SHP77 treated with DMSO at 0.1 percent for 48 hours (cell line): Measurements from ENCODE around the gene DRC1.

Experiments
- DNase-seq: peaks from one replicate; lab custom pipeline; 2025; lab: John Stamatoyannopoulos, UW

DRC1 gene

DNA sequence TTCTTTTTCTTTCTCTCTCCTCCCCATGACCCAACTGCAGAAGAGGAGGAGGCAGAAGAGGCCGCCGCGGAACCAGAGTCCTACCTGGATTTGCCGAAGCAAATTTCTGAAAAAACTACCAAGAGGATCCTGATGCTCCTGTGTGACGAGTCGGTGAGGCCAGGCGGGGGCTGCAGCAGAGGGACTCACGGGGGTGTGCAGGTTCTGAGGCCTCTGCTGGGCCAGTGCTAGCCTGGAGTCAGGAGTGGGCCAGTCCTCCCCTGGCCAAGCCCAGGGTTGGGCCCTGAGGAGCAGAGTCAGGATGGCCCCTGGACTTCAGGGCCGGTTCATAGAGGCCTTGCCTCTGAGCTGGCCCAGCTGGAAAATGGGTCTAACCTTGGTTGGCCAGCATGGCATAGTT is 46.9 kb downstream of the DRC1 start:
- no peak for DNase-seq

DNA sequence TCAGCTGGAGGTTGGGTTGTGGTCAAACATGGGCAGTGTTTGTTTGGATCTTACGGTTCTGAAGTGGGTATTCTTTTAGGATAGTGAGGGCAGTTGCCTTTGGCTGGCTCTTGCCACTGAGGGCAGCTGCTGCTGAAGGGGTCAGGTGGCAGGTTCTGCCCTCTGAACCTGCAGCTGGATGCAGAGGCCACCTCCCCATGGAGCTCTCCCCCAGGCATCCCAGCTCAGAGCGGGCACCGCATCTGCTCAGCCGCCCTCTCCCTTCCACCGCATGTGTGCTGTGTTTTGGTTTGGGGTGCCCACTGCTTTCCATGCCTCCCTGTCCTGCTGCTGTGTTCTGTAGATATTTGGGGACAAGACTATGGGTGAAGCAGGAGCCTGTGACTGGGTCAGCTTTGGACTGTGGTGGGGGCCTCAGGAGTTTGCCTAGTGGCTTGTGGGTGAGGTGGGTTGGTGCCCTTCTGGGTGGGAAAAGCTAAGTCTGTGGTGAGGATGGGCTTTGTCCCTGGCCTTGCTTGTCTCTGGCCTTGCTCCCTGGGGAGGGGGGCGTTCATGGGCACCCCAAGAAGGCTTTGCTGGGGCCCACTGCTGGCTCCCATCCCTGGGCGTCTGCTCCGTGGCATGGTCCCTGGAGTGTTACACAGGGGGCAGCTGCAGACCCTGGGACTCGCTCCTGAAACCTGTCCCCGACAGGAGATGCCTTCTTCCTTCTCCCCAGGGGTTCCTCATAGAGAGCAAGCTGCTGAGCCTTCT is 47.7 kb downstream of the DRC1 start:
- DNase-seq: no peak

DNA sequence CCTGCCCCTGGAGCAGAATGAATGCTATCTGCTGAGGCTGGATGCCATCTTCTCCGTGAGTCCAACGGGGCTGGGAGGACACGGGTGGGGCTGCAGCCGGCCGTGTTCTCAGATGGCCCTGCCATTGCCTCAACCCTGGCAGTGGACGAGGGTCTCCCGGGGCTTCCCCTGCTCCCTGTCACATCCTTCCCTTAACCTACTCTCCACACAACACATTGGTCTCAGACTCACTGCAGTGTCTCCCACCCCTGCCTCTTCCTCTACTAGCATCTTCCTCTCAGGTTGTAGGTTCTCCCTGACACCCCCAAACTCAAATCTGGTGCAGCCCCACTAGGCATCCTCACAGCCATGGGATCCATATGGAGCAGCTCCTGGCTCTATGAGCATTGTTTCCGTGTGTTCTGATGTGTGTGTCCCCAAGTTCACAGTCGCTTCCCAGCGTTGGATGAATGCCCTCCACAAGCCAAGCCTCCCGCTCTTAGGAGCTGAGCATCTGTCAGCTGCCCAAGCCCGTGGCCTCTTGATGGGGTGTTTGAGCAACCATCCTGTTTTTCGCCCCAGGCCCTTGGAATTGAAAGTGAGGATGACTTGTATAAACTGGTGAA is 48.4 kb downstream of the DRC1 start:
- DNase-seq: no peak

DNA sequence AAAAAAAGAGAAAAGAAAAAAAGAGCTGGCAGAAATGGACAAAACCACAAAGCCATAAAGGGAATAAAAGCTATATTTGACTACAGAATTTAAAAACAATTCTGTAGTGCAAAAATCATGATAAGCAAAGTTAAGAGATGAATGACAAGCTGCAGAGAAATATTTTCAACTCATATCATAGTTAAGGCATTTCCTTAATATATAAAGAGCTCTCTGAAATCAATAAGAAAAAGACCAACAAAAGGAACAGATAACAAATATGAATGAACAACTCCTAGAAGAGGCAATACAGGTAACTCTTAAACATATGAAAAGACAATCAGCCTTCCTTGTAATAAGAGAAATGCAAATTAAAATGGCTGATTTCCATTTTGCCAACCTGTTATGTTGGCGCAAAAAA is 50.0 kb downstream of the DRC1 start:
- DNase-seq: no peak

DNA sequence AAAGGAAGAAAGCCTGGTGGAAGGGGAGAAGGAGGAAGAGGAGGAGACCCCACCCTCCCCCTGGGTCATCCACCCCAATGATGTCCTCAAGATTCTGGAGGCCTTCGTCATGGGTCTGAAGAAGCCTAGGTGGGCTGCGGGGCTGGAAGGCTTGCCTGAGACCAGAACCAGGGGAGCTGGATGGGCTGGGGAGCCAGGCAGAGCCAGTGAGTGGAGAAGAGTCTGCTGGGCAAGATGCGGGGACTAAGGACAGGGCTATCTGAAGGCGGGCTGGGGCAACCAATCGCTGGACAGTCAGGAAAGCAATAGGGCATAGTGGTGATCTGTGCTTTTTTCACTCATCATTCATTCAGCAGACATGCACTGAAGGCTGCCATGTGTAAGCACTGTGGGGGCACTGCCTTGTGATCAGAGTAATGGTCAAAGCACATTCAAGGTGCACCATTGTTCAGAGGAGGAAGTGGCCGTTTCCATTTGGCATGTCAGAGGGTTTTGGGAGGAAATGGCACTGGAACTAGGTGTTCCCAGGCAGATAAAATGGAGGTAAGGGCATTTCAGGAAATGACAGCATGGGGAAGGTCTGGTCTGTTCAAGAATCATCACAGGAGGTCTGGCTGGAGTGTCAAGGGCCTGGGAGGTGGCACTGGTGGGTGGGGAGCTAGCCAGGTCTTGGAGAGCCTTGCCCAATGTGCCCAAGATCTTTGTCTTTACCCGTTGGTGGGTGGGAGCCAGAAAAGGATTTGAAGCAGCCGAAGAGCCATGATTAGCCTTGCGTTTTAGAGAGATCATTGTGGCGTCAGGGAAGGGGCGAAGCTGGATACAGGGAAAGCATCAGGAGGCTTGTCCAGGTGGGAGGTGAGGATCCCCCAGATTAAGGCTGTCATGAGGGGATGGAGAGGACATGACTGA is 52.0 kb downstream of the DRC1 start:
- DNase-seq: no peak

DNA sequence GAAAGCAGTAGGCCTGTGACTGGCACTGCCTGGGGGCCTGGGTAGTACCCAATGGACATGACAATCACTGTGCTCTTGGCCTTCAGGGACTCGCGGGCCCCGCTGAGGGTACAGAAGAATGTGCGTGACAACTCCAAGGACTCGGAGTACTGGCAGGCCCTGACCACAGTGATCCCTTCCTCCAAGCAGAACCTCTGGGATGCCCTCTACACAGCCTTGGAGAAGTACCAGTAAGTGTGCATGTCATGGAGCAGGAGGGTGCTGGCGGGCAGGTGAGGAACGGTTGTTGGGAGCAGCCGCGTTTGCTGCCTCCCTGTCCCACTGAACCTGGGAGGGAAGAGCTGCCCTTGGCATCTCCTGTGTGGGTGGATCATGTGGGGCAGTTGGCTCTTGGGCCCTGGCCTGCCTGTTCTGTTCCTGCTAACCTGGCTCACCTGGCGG is 52.9 kb downstream of the DRC1 start:
- no peak for DNase-seq

DNA sequence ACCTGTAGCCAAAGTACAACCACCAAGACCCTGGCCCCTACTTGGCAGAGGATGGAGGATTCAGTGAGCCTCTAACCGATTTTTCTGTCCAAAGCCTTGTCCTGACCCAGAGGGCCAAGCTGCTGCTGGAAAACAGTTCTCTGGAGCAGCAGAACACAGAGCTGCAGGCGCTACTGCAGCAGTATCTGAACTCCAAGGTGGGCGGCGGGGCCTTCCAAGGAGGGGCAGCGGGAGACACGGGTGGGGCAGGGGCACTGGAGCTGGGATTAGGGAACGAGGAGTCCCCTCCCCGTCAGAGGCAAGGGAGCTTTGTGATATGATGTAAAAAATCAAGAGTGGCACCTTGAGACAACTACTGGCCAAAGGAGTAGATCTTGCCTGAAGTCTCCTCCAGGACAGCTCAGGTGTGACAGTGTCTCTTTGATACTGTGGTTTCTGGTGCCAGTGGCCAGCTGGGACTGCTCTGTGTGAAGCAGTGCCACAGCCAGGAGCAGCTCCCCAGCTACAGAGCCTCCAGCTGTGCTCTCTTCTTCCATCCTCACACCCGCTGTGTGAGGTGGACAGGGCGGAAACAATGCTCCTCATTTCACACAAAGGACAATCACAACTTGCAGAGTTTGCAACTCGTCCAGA is 53.4 kb downstream of the DRC1 start:
- DNase-seq: no peak

DNA sequence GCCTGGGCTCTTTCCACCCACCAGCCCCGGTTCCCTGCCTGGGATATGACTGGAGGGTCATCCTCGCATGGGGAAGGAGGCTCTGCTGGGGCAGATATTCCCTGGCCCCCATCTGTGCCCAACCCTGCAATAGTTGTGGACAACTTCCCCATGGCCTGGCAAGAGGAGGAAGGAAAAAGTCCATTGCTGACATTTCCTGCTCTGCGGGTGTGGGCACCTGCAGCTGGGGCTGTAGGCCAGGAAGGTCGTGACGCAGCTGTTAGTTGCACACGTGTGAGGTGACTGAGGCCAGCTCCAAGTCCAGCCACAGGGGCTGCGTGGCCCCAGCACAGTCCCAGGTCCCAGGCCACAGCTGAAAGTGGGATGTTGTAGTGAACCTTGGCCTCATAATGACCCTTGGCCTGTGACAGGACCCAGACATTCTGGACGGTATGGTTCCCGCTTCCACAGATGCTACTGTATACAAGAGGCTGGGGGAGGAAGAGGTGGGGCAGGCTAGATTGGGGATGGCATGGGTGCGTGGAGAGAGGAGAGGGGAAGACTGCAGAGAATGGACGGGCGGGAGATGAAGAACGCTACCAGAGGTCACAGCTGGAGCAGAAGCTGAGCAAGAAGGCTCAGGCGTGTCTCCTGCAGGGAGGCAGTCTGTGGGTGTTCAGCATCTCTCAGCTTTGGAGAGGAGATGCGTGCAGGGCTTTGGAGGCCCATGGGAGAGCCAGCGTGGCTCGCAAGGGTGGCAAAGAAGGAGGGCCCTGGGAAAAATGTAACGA is 54.1 kb downstream of the DRC1 start:
- no peak for DNase-seq

DNA sequence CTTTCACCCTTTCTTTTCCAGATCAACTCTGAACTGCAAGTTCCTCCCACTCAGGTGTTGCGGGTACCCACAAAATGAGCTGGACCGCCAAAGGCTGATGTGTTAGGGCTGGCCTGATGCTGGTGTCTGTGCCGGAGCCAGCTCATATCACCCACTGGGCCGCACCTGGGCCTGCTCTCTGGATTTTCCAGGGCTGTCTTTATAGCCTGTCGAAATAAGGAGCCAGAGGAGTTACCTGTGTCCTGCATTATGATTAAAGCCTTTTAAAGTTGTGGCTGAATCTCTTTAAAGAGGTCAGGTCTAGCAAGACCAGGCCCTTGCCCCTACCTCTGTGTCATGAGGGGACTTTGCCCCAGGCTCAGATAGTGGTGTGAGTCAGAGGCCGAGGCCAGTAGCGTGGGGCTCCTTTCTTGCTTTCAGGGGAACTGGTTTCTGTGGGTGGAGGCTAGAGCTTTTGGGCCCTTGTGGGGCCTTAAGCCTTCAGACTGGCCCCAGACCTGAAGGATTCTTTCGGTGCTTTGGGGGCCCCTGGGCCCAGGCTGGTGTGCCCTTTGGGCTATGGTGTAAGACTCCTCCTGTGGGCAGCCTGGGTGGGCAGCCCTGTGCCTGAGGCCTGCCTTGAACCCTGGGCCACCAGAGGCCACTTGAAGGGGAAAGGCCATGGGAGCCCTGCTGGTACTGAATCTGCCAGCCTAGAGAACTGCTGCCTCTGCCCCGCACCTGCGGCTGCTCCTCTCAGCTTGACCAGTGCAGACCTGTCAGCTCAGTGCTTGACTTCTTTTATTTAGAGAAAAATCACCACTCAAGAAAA is 54.9 kb downstream of the DRC1 start:
- no peak for DNase-seq

DNA sequence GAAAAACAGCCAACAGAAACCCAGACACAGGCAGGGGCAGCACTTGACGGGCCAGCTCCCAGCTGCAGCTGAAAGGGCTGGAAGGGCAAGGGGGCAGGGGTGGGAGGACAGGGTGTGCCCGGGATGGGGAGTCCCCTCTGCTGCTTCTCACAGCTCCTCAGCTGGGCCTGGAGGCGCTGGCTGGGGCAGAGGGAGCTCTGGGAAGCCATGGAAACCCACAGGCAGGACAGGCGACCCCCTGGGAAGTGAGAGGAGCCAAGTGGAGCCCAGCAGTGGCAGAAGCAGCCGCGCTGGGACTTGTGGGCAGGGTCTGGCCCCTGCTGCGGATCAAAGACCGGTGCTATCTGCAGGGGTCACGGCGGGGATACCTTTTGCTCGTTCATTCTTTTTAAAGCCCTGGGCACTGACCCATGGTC is 55.5 kb downstream of the DRC1 start:
- no peak for DNase-seq

DNA sequence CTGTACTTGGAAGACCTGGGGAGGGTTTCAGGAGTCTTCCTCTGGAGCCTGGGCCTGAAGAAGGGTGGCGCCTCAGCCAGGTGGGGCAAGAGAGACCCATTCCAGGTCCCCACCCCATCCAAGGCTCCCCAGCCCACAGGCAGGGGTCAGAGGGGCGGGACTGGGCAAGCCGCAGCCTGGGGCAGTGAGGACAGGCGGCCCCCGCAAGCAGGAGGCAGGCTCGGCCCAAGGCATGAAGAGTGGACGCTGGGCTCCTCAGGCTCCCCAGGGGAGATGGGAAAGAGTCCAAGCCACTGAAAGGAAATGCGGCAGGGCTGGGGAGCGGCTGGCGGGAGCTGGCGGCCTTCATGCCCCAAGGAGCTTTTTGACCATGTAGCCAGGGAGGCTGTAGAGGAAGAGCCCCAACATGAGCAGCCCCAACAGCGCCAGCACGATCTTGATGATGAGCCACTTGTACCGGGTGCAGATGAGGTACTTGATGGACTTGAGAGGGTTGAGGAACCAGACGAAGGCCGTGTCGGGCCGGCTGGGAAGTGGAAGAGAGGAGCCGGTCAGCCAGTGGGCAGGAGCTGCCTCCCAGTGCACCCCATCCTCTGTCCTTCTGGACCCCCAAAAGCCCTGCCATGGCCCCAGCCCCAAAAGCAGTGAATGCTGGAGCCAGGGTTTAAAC is 56.1 kb downstream of the DRC1 start:
- no peak for DNase-seq

DNA sequence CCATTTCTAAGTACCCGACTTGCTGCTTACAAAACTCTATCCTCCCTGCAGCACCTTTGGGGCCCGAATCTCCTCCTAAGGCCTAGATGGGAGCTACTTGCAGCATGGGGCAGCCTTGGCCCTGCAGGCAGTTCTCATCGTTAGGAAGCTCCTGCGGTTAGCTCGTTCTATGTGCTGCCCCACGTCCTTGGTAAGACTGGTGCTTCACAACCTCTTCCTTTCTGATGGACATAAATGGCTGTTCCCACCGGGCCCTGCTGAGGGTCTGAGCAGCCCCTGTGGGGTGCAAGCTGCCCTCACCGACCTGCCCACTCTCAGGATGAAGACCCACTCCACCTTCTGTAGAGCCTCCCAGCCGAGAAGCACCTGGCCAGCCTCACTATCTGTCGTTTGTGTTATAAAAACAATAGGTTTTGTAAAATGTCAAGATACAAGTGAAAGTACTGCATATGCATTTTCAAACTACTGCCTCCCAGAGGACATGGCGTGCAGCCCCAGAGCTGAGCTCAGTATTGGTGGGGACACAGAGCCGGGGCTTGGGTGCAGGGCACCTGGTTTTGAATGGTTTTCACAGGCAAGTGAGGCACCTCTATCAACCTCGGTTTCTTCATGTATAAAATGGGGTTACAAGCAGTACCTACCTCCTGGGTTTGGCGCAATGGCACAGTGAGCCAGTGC is 56.8 kb downstream of the DRC1 start:
- no peak for DNase-seq

DNA sequence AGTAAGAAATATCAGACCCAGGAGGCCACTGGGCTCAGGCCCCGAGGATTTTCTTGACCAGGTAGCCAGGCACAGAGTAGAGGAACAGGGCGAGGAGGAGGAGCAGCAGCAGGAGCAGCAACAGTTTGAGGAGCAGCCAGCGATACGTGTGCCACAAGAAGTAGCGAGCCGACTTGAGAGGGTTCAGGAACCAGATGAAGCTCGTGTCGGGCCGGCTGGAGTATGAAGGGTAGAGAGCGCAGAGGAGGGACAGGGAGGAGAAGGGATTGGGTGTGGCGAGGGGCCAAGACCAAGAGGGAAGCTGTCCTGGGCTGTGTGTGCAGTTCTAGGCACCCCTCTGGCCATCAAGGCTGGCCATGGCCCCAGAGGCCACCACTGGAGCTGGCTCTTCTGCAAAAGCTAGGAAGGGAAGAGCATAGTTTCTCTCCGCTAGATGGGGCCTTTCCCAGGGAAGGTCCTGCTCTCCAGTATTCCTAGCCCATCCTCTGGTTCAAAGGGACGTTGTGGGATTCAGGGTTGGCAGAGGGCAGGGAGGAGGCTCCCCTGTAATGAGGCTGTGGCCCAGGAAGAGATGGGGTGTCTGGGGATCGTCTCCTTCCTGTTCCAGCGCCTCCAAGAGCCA is 58.4 kb downstream of the DRC1 start:
- no peak for DNase-seq

DNA sequence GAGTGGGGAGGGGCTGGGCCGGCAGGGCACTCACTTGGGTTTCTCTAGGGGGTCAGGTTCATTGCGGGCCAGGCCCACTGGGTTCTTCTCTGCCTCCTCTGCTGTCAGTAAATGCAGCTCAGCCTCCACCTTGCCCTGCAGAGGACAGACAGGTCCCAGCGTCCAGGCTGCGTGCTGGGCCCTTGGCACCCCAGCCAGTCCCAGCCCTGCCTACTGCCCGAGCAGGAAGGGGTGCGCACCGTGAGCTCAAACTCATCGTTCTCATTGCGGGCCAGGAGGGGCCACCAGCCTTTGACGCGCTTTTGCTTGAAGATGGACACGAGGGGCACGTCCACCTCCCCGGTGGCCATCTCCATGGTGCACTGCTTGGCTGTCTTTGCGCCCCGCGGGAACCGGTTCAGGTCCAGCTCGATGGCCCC is 58.9 kb downstream of the DRC1 start:
- DNase-seq: no peak

DNA sequence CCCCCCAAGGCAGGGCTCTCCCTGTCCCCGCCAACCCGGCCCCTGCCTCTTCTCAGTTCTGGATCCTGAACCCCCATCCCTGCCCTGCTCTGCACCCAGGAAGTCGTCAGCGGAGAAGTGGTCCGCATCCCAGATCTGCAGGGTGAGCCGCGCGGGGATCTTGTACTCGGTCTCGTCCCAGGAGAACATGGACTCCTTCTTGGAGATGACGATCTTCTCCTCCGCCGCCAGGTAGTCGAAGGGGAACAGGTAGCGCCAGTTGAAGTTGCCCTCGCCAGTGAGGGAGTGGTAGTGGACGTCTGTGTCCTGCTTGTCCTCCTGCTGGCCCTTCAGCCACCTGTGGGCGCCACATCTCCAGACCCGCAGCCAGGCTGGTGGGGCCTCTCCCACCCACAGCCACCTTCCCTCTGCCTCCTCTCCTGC is 59.9 kb downstream of the DRC1 start:
- DNase-seq: no peak

DNA sequence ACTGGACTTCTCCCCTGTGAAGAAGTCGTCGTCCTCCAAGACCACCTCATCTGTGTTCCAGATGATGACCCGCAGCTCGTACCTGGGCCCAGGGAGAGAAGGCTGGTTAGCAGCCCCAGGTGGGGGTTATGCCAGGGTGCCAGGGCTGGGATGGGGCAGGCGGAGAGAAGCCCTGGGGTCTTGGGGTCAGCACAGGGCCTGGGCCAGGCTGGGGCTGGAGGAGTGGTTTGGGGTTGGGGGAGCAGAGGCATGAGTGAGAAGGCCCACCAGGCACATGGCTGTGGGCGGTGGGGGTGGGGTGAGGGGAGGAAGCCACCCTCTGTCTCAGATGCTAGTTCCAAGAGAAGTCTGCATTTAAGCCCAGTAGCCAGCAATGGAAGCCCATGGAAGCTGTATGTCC is 60.4 kb downstream of the DRC1 start:
- DNase-seq: no peak

DNA sequence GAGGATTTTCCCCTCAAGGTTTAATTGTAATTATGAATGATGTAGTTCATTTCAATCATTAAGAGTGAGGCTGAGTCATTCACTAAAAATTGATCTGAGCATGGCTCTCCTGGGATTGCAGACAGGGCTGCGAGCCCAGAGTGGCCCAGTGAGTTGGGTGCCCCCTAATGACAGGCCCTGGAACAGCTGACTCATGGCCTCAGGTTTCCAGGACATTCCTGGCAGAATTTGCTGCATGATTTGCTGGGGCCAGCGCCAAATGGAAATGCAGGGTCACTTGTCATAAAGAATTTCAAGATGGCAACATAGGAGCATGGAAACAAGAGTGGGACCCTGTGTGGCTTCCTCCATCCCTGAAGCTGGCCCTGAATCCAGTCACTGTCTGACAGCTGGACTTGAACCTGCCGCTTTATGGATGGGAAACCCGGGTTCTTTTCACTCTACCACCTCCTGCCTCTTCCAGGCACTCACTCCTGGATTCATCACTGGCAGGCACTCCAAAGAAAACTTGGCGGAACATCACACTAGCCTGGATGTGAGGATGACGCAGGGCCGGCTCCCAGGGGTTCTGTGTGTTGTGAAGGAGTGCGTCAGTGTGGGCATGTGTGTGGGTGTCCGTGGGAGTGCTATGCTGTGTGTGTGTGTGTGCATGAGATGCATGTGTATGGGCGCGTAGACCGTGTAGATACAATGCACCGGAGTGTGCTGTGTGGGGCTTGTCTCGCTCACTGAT is 61.0 kb downstream of the DRC1 start:
- DNase-seq: no peak
